ENCODE results near the gene TRIP13.

TRIP13 gene

GRCh38 chr5:947626-948471 lies 55.2 kb downstream of the TRIP13 start:
- ATAC-seq, result no peak
- TF ChIP-seq ZFP3 (CRISPR knock-in tag; IDR thresholded peaks at IDR 0.05) (no peak), OSR1 (CRISPR knock-in tag; IDR thresholded peaks at IDR 0.05) (no peak), CSRNP3 (CRISPR knock-in tag; IDR thresholded peaks at IDR 0.05) (no peak), TOX (CRISPR knock-in tag; IDR thresholded peaks at IDR 0.05; ENCODE audit: borderline replicate concordance) (no peak), TSHZ2 (CRISPR knock-in tag; IDR thresholded peaks at IDR 0.05) (no peak), ISL1 (CRISPR knock-in tag; IDR thresholded peaks at IDR 0.05) (no peak), GLIS3 (CRISPR knock-in tag; IDR thresholded peaks at IDR 0.05) (no peak), SNAI2 (CRISPR knock-in tag; IDR thresholded peaks at IDR 0.05) (no peak), CREB5 (CRISPR knock-in tag; IDR thresholded peaks at IDR 0.05; ENCODE audit: low read depth) (no peak), ZFP30 (CRISPR knock-in tag; IDR thresholded peaks at IDR 0.05) (no peak), ZNF565 (CRISPR knock-in tag; conservative IDR thresholded peaks at IDR 0.05; ENCODE audit: low read depth) (no peak), ARNTL (CRISPR knock-in tag; IDR thresholded peaks at IDR 0.05; ENCODE audit: borderline replicate concordance, low read depth) (no peak), PPARA (CRISPR knock-in tag; IDR thresholded peaks at IDR 0.05; ENCODE audit: borderline replicate concordance) (no peak), ESRRG (CRISPR knock-in tag; IDR thresholded peaks at IDR 0.05) (no peak), PATZ1 (CRISPR knock-in tag; IDR thresholded peaks at IDR 0.05; ENCODE audit: borderline replicate concordance) (no peak), ZNF8 (CRISPR knock-in tag; IDR thresholded peaks at IDR 0.05) (no peak), ZC3H10 (CRISPR knock-in tag; IDR thresholded peaks at IDR 0.05) (no peak), BACH2 (CRISPR knock-in tag; IDR thresholded peaks at IDR 0.05; ENCODE audit: borderline replicate concordance) (no peak)

GRCh38 chr5:948472-949274 lies 56.0 kb downstream of the TRIP13 start:
- no peak for ATAC-seq
- TF ChIP-seq TCF4 (CRISPR knock-in tag; IDR thresholded peaks at IDR 0.05; ENCODE audit: borderline replicate concordance) (no peak), CREB5 (CRISPR knock-in tag; IDR thresholded peaks at IDR 0.05; ENCODE audit: low read depth) (no peak), ZFP3 (CRISPR knock-in tag; IDR thresholded peaks at IDR 0.05) (no peak), POU6F1 (CRISPR knock-in tag; IDR thresholded peaks at IDR 0.05; ENCODE audit: borderline replicate concordance, low read depth) (no peak), BACH2 (CRISPR knock-in tag; IDR thresholded peaks at IDR 0.05; ENCODE audit: borderline replicate concordance) (no peak), ESRRG (CRISPR knock-in tag; IDR thresholded peaks at IDR 0.05) (no peak), TOX (CRISPR knock-in tag; IDR thresholded peaks at IDR 0.05; ENCODE audit: borderline replicate concordance) (no peak), ISL1 (CRISPR knock-in tag; IDR thresholded peaks at IDR 0.05) (no peak), PATZ1 (CRISPR knock-in tag; IDR thresholded peaks at IDR 0.05; ENCODE audit: borderline replicate concordance) (no peak), ARNTL (CRISPR knock-in tag; IDR thresholded peaks at IDR 0.05; ENCODE audit: borderline replicate concordance, low read depth) (no peak), CSDC2 (CRISPR knock-in tag; IDR thresholded peaks at IDR 0.05) (no peak), TSHZ2 (CRISPR knock-in tag; IDR thresholded peaks at IDR 0.05) (no peak)
